HG03159 (cell line): ENCODE measurements around the gene SOS1.

Source experiments
- ATAC-seq: cut with Tn5 transposase; IDR thresholded peaks from one replicate; pipeline ENCODE4 v1.9.1; 2021; ENCODE audit warnings: mild to moderate bottlenecking, moderate library complexity; ENCODE audit not compliant: unreplicated experiment

The SOS1 gene

DNA sequence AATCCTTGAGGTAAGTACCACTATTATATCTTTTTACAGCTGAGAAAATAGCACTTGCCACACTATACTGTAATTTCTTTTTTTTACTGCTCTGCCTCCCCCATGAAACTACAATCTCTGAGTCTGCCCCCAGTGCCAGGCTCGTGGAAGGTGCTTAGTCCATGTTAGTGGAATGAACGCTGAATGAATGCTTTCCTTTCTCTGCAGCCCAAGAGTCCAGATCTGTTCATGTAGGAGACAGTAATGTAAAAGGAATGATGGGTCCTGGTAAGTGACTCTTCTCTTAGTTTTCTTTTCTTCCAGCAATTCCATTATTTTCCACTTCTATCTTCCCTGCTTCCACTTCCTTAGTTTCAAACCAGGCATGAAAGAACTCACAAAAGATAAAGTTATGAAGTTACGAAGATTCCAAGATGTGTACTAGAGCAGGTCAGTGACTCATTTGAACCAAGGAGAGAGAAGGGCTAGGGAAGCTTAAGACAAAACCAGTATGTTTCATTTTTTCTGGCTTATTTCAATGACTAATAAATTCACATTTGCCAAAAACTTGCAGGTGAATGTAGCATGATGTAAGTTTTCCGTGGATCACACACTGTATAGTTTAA is 185.2 kb downstream of the SOS1 start:
- no peak for ATAC-seq

- no peak for ATAC-seq
Observed at GRCh38 chr2:38934742-38935141, 186.1 kb downstream of the SOS1 start.

DNA sequence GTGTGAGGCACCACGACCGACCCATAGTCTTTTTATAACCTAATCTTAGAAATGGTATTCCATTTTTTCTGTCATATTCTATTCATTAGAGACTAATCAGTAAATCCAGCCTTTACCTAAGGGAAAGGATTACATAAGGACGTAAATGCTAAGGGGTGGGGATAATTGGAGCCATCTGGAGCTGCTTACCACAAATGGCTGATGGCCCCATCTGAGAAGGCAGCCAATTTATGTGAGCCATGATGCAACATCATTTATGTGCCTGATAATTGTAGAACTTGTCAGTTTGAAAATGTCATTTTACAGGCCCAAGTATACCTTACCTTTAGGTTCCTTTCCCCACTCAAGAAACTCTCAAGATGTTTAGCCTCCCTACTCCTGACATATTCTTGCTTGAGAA is 187.2 kb downstream of the SOS1 start:
- ATAC-seq: no peak

DNA sequence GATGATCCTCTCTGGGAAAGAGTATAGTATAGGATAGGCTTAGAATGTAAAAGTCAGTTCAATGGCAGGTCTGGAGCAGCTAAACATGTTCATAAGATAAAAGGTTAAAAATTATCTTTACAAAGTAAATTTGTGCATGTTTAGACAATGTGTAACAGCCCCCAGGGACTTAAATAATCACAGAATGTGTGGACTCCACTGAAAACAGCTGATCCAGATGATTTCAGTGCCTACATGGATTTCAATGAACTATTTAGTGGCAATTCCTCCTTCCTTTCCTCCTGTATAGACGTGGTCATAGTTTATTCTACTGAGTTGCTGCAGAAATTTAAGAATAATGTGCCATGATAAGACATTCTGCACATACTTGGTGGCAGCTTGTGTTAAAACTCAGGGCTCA is 188.3 kb downstream of the SOS1 start:
- ATAC-seq: no peak
